Esophagus muscularis mucosa (tissue), 4 donors: Measurements from ENCODE around the gene ATP8B2.

Experiments
- CTCF ChIP-seq, 3 experiments: fragments of 200-600 bp in 2 of 3; fragments of 450-650 bp in 1 of 3; sonication (generic) in 2 of 3; IDR thresholded peaks; one replicate each; pipeline ENCODE4 v1.5.1; 2017 to 2019; ENCODE audit warnings: antibody characterized with exemption in 3 of 3, mild to moderate bottlenecking in 2 of 3, moderate library complexity in 1 of 3
- EP300 ChIP-seq: sonication (generic); formaldehyde crosslinking; IDR thresholded peaks from one replicate; pipeline ENCODE4 v1.6.1; 2017; ENCODE audit warnings: antibody characterized with exemption
- POLR2A ChIP-seq: fragments of 450-650 bp; IDR thresholded peaks from one replicate; pipeline ENCODE4 v1.6.1; 2017; ENCODE audit warnings: antibody characterized with exemption, moderate library complexity, mild to moderate bottlenecking, low read depth
- POLR2AphosphoS5 ChIP-seq, 2 donors: sonication (generic); formaldehyde crosslinking; IDR thresholded peaks; one replicate each; pipeline ENCODE4 v1.6.1; 2017; ENCODE audit warnings: antibody characterized with exemption in 2 of 2

DNA sequence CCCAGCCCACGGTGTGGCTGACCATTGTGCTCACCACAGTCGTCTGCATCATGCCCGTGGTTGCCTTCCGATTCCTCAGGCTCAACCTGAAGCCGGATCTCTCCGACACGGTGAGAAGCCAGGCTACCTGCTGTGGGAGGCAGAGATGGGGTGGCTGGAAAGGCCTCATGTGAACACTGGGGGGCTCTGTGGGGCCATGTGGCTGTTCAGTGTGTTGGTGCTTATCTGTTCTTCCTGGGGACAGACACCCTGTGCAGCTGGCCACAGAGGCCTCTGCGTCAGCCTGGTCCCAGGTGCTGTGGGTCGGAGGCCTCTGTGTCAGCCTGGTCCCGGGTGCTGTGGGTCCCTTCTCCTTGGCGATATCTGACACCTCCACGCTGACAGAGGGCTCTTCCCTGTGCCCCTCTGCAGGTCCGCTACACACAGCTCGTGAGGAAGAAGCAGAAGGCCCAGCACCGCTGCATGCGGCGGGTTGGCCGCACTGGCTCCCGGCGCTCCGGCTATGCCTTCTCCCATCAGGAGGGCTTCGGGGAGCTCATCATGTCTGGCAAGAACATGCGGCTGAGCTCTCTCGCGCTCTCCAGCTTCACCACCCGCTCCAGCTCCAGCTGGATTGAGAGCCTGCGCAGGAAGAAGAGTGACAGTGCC, 23.2 kb downstream of the ATP8B2 start:
- TF ChIP-seq CTCF (IDR thresholded peaks at IDR 0.05): no peak
- TF ChIP-seq POLR2A: no peak
- TF ChIP-seq POLR2AphosphoS5 (IDR thresholded peaks at IDR 0.05): no peak
- no peak for TF ChIP-seq EP300
